ENCODE results near the gene CUL2. TPM values are rescaled to one million over a fixed set of nuclear protein-coding genes. Genes with fewer than 3 reads are reported as not detected.

Gene CUL2
- total RNA-seq, 2 experiments from 2014 or later, result 30.1 to 32.4 TPM

GRCh38 chr10:35059481-35059880 lies 30.7 kb downstream of the CUL2 start:
- Mint-ChIP-seq H3K36me3 (ENCODE audit: low read depth) (peaks cover 87% of the 10 kb centered on the region), H3K27ac (no peak overlapping the region), H3K9me3 (no peaks in the 10 kb centered on the region), H3K4me3 (no peak overlapping the region), H3K27me3 (no peaks in the 10 kb centered on the region), H3K4me1 (ENCODE audit: low read depth) (peaks cover 17% of the 10 kb centered on the region)
- DNase-seq (no peak), ATAC-seq (ENCODE audit: poor library complexity) (no peak)
- ChIA-PET CTCF (no interaction called here), POLR2A (no interaction called here)
- Histone ChIP-seq H3K27me3 (ENCODE audit: control insufficient read depth in 1 of 2, insufficient read depth in 2 of 2, low read length in 2 of 2) (no peaks in the 10 kb centered on the region), H3K9me3 (ENCODE audit: control insufficient read depth in 1 of 2, insufficient read depth in 1 of 2, low read length in 2 of 2) (no peaks in the 10 kb centered on the region), H3K36me3 (ENCODE audit: insufficient read depth, low read length) (peaks cover 55% of the 10 kb centered on the region), H3K4me3 (ENCODE audit: low read length) (no peak overlapping the region), H3K27ac (ENCODE audit: low read depth in 1 of 2, low read length in 2 of 2) (no peak overlapping the region), H3K4me1 (ENCODE audit: insufficient read depth, low read length) (no peaks in the 10 kb centered on the region)
- TF ChIP-seq CTCF (IDR thresholded peaks at IDR 0.05), result no peak
- intact Hi-C loops (cut with DNase I, micrococcal nuclease), result no loop called here

DNA sequence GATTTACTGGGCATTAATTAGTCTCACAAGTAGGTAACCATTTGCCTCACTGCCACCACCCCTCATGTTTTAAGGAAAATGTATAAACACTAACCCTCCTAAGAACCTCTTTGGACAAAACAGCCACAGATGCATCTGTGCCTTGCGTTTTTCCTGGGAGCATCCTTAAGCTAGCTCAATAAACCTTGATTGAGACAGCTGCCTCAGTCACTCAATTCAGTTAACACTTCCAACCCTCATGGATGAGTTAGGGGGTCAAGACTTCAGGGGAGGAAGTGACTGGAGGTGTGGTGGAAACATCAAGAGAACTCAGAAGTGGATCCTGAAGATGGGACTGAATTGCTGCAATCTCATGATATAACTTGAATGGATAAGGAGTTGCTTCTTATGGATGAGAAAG lies 31.5 kb downstream of the CUL2 start:
- H3K27me3 ChIP-seq (ENCODE audit: control insufficient read depth in 1 of 2, insufficient read depth in 2 of 2, low read length in 2 of 2), result no peaks in the 10 kb centered on the region
- POLR2A ChIA-PET, result no interaction called here
- Mint-ChIP-seq H3K4me1 (ENCODE audit: low read depth) (peaks cover 17% of the 10 kb centered on the region), H3K36me3 (ENCODE audit: low read depth) (peaks cover 91% of the 10 kb centered on the region), H3K9me3 (no peaks in the 10 kb centered on the region), H3K27ac (no peak overlapping the region), H3K4me3 (no peak overlapping the region), H3K27me3 (no peaks in the 10 kb centered on the region)
- no peaks in the 10 kb centered on the region for H3K4me1 ChIP-seq (ENCODE audit: insufficient read depth, low read length)
- CTCF ChIA-PET, result no interaction called here
- H3K9me3 ChIP-seq (ENCODE audit: control insufficient read depth in 1 of 2, insufficient read depth in 1 of 2, low read length in 2 of 2), result no peaks in the 10 kb centered on the region
- intact Hi-C loops (cut with DNase I, micrococcal nuclease), result no loop called here
- no peak overlapping the region for H3K4me3 ChIP-seq (ENCODE audit: low read length)
- DNase-seq, result no peak
- no peak for ATAC-seq (ENCODE audit: poor library complexity)
- no peak overlapping the region for H3K27ac ChIP-seq (ENCODE audit: low read depth in 1 of 2, low read length in 2 of 2)
- H3K36me3 ChIP-seq (ENCODE audit: insufficient read depth, low read length), result peaks cover 60% of the 10 kb centered on the region
- no peak for TF ChIP-seq CTCF (IDR thresholded peaks at IDR 0.05)

DNA sequence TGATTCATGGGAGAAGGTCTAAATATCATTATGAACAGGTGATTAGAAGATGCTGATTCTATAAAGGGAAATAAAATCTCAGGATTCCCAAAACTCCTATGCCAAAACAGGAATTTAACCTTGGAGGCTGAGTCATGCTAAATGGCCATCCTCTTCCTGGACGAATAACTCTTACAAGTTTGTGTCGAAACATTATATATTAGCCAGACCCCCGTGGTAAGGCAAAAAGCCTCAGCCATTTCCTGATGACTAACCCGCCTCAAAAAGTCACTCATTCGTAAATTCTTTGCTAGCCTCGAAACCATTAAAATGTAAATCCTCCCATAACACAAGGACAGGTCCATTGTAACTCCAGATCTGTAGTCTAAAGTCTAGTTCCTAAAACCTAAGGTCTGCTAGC lies 32.0 kb downstream of the CUL2 start:
- Histone ChIP-seq H3K4me3 (ENCODE audit: low read length) (no peak overlapping the region), H3K9me3 (ENCODE audit: control insufficient read depth in 1 of 2, insufficient read depth in 1 of 2, low read length in 2 of 2) (no peaks in the 10 kb centered on the region), H3K27ac (ENCODE audit: low read depth in 1 of 2, low read length in 2 of 2) (no peak overlapping the region), H3K27me3 (ENCODE audit: control insufficient read depth in 1 of 2, insufficient read depth in 2 of 2, low read length in 2 of 2) (no peaks in the 10 kb centered on the region), H3K4me1 (ENCODE audit: insufficient read depth, low read length) (no peaks in the 10 kb centered on the region), H3K36me3 (ENCODE audit: insufficient read depth, low read length) (peaks cover 57% of the 10 kb centered on the region)
- Mint-ChIP-seq H3K27ac (no peak overlapping the region), H3K4me3 (no peak overlapping the region), H3K4me1 (ENCODE audit: low read depth) (peaks cover 17% of the 10 kb centered on the region), H3K9me3 (no peaks in the 10 kb centered on the region), H3K36me3 (ENCODE audit: low read depth) (peaks cover 91% of the 10 kb centered on the region), H3K27me3 (no peaks in the 10 kb centered on the region)
- intact Hi-C loops (cut with DNase I, micrococcal nuclease), result no loop called here
- ATAC-seq (ENCODE audit: poor library complexity), result no peak
- ChIA-PET CTCF (no interaction called here), POLR2A (no interaction called here)
- TF ChIP-seq CTCF (IDR thresholded peaks at IDR 0.05), result no peak
- no peak for DNase-seq
